GM19035 (cell line): ENCODE data around the gene CCDC88A.
"Not testable (repeated sequence)": the region's sequence is repeated elsewhere in the genome, so short reads cannot be mapped to it uniquely, and the experiment has no call there.

Source experiments
- ATAC-seq: cut with Tn5 transposase; IDR thresholded peaks from one replicate; pipeline ENCODE4 v1.9.1; 2021; ENCODE audit not compliant: unreplicated experiment

Gene CCDC88A

GRCh38 chr2:55241582-55241981, 178.1 kb downstream of the CCDC88A start:
- ATAC-seq, result not testable (repeated sequence)

- no peak for ATAC-seq
Observed at GRCh38 chr2:55239656-55240222, 179.9 kb downstream of the CCDC88A start.
